Panc1 (cell line): ENCODE results near the gene OR6N1. TPM values are rescaled to one million over a fixed set of nuclear protein-coding genes. Genes with fewer than 3 reads are reported as not detected.

ENCODE experiments used
- ATAC-seq: fragments of 200-7000 bp; cut with Tn5 transposase; 2 replicates; pipeline ENCODE4 v1.9.1; 2020; ENCODE audit warnings: mild to moderate bottlenecking, moderate library complexity
- BruUV-seq: library from RNA; stranded (reverse); fragments of 400-500 nt; replicated peaks from 2 replicates; lab custom pipeline; 2021; lab: Mats Ljungman, UMichigan
- CTCF ChIA-PET: fragments of 300-600 bp; sonication (Branson Sonifier 250); formaldehyde crosslinking; loops from one replicate; lab custom pipeline; 2022; ENCODE audit warnings: antibody characterized with exemption; lab: Charles Lee
- POLR2A ChIA-PET: fragments of 300-600 bp; sonication (Branson Sonifier 250); formaldehyde crosslinking; loops from one replicate; lab custom pipeline; 2022; ENCODE audit warnings: antibody characterized with exemption; lab: Charles Lee
- DNase-seq: peaks from one replicate; pipeline ENCODE4 v3.0.0-alpha.2; 2010; ENCODE audit warnings: low read depth, low spot score
- H3K27ac ChIP-seq: 2 replicates; pipeline ENCODE4 v1.5.1; 2011; ENCODE audit warnings: mild to moderate bottlenecking, low read length, inconsistent platforms
- H3K27me3 ChIP-seq: fragments of 200-500 bp; sonication (Bioruptor generic); 2 replicates; pipeline ENCODE4 v1.6.0; 2014; ENCODE audit warnings: low read length, inconsistent platforms; ENCODE audit not compliant: control insufficient read depth, insufficient read depth
- H3K36me3 ChIP-seq: fragments of 200-500 bp; sonication (Bioruptor generic); 2 replicates; pipeline ENCODE4 v1.5.1; 2014; ENCODE audit warnings: inconsistent platforms, mild to moderate bottlenecking, low read length, moderate library complexity; ENCODE audit not compliant: control insufficient read depth, insufficient read depth
- H3K4me1 ChIP-seq: 2 replicates; pipeline ENCODE4 v1.5.1; 2011; ENCODE audit warnings: inconsistent platforms, mild to moderate bottlenecking, low read length, moderate library complexity; ENCODE audit not compliant: control insufficient read depth, insufficient read depth
- H3K4me3 ChIP-seq, 2 experiments: 2 replicates each; pipeline ENCODE4 v1.5.1; 2011 to 2012; ENCODE audit warnings: low read depth in 2 of 2, low read length in 2 of 2, mild to moderate bottlenecking in 2 of 2, inconsistent platforms in 1 of 2, moderate library complexity in 1 of 2
- H3K9me3 ChIP-seq: fragments of 200-500 bp; sonication (Bioruptor generic); 2 replicates; pipeline ENCODE4 v1.5.1; 2014; ENCODE audit warnings: low read depth, mild to moderate bottlenecking, inconsistent platforms, low read length, moderate library complexity; ENCODE audit not compliant: control insufficient read depth, insufficient read depth
- POLR2AphosphoS5 ChIP-seq: IDR thresholded peaks from 2 replicates; pipeline ENCODE4 v1.6.1; 2012; ENCODE audit warnings: mild to moderate bottlenecking, low read depth, low read length, moderate library complexity
- REST ChIP-seq, 2 experiments: IDR thresholded peaks; 2 replicates each; pipeline ENCODE4 v1.6.1; 2011 to 2012; ENCODE audit warnings: low read depth in 2 of 2, control low read depth in 1 of 2, low read length in 1 of 2, mild to moderate bottlenecking in 1 of 2, moderate library complexity in 1 of 2; ENCODE audit not compliant: insufficient read depth in 1 of 2
- SIN3A ChIP-seq: IDR thresholded peaks from 2 replicates; pipeline ENCODE4 v1.6.1; 2012; ENCODE audit warnings: low read depth, mild to moderate bottlenecking, low read length, moderate library complexity, borderline replicate concordance; ENCODE audit not compliant: insufficient read depth
- TCF7L2 ChIP-seq: IDR thresholded peaks from 2 replicates; pipeline ENCODE4 v1.6.1; 2011; ENCODE audit warnings: mild to moderate bottlenecking, low read depth, low read length, inconsistent platforms
- in situ Hi-C: cut with HindIII; loops from 2 replicates; pipeline ENCODE4 v1.10.0; 2016; ENCODE audit warnings: low sequenced_read_pairs, low pct_unique_long_range_greater_than_20kb
- intact Hi-C: fragments of 100-400 bp; cut with micrococcal nuclease; formaldehyde crosslinking; loops from one replicate; pipeline ENCODE4 v1.10.0; 2022; ENCODE audit not compliant: unreplicated experiment
- total RNA-seq: library from RNA; stranded (reverse); gene quantifications from one replicate; pipeline ENCODE4 v1.2.1, GENCODE V29; 2021; ENCODE audit not compliant: unreplicated experiment
- TF ChIP-seq, protein P1 (sequence below): fragments of 450-650 bp; IDR thresholded peaks from 2 replicates; pipeline ENCODE4 v1.5.1; 2017; ENCODE audit warnings: mild to moderate bottlenecking

Gene OR6N1
- total RNA-seq, 1 experiment from 2014 or later: not detected

DNA sequence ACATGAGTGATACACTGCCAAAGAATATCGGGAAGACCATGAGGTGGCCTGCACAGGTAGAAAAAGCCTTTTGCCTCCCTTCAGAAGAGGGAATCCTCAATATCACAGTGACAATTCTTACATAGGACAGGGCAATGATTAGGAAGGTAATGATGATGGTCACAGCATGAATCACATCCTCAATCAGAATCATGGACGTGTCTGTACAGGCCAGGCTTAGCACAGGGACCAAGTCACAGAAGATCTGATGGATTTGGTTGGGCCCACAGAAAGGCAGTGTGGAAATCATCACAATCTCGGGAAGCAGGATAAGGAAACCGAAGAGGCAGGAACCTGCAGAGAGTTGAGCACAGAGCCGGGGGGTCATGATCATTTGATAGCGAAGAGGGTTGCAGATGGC is 54.7 kb downstream of the OR6N1 start:
- Histone ChIP-seq H3K4me1 (no peaks in the 10 kb centered on the region), H3K27me3 (no peaks in the 10 kb centered on the region), H3K27ac (no peak overlapping the region), H3K36me3 (no peaks in the 10 kb centered on the region), H3K9me3 (no peaks in the 10 kb centered on the region), H3K4me3 (no peak overlapping the region)
- POLR2A ChIA-PET: no interaction called here
- TF ChIP-seq POLR2AphosphoS5 (no peak), SIN3A (no peak)
- TF ChIP-seq, protein P1, sequence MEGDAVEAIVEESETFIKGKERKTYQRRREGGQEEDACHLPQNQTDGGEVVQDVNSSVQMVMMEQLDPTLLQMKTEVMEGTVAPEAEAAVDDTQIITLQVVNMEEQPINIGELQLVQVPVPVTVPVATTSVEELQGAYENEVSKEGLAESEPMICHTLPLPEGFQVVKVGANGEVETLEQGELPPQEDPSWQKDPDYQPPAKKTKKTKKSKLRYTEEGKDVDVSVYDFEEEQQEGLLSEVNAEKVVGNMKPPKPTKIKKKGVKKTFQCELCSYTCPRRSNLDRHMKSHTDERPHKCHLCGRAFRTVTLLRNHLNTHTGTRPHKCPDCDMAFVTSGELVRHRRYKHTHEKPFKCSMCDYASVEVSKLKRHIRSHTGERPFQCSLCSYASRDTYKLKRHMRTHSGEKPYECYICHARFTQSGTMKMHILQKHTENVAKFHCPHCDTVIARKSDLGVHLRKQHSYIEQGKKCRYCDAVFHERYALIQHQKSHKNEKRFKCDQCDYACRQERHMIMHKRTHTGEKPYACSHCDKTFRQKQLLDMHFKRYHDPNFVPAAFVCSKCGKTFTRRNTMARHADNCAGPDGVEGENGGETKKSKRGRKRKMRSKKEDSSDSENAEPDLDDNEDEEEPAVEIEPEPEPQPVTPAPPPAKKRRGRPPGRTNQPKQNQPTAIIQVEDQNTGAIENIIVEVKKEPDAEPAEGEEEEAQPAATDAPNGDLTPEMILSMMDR: no peak
- intact Hi-C loops: no loop called here
- ATAC-seq (no peak), DNase-seq (no peak)
- CTCF ChIA-PET: no interaction called here
- no TSS peak for BruUV-seq
- in situ Hi-C loops: no loop called here

DNA sequence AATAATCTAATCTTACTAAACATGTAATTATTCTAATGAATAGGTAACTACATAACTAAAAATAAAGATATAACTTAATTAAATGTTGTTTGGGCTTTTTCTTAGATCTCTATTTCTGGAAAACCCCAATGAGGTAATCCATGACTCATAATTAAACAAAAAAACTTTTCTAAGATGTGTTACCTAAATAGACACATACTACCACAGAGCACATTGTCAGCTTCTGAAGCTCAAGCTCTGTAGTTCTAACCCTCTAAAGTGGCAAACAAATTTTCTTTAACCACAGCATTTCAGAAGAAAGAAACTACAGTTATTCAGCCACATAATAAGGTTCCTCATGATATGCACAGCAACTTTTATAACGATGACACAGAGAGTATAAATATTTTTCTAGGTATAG is 55.7 kb downstream of the OR6N1 start:
- Histone ChIP-seq H3K27ac (no peak overlapping the region), H3K4me3 (no peak overlapping the region), H3K9me3 (no peaks in the 10 kb centered on the region), H3K4me1 (no peaks in the 10 kb centered on the region), H3K27me3 (no peaks in the 10 kb centered on the region), H3K36me3 (no peaks in the 10 kb centered on the region)
- no TSS peak for BruUV-seq
- intact Hi-C loops (no loop called here), in situ Hi-C loops (no loop called here)
- TF ChIP-seq SIN3A (no peak), REST (IDR thresholded peaks at IDR 0.05; ENCODE audit: insufficient read depth in 1 of 2, low read depth in 2 of 2, low read length in 1 of 2) (no peak), POLR2AphosphoS5 (no peak), TCF7L2 (no peak)
- TF ChIP-seq, protein P1: no peak
- POLR2A ChIA-PET: no interaction called here
- CTCF ChIA-PET: no interaction called here
- DNase-seq (no peak), ATAC-seq (no peak)
